OCI-LY3 (cell line): ENCODE data around the gene GOLGA2.

Source experiments
- CTCF ChIP-seq: fragments of 200-600, 300-600 bp; sonication (generic); IDR thresholded peaks from 2 replicates; pipeline ENCODE4 v1.5.1; 2014; ENCODE audit warnings: antibody characterized with exemption, low read length, low read depth
- EZH2phosphoT487 ChIP-seq: fragments of 200-600 bp; shearing (Covaris generic); IDR thresholded peaks from 2 replicates; pipeline ENCODE4 v1.6.1; 2018; ENCODE audit warnings: antibody characterized with exemption, mixed run types, low read depth

- TF ChIP-seq CTCF (no peak), EZH2phosphoT487 (no peak)
Observed at GRCh38 chr9:128280084-128280622, 4.3 kb upstream of the GOLGA2 start.
